ENCODE measurements around the gene RNF17.

The RNF17 gene

GRCh38 chr13:24863748-24864540, 100.0 kb downstream of the RNF17 start:
- no peak for DNase-seq

GRCh38 chr13:24864579-24864978, 100.6 kb downstream of the RNF17 start:
- no peak for DNase-seq

GRCh38 chr13:24865163-24865953, 101.4 kb downstream of the RNF17 start:
- DNase-seq, result no peak

- DNase-seq, result no peak
These were observed 102.5 kb downstream of the RNF17 start for GRCh38 chr13:24866488-24866887.

GRCh38 chr13:24868874-24869273, 104.9 kb downstream of the RNF17 start:
- DNase-seq, result no peak

GRCh38 chr13:24870380-24870760, 106.4 kb downstream of the RNF17 start:
- no peak for DNase-seq

- no peak for DNase-seq
These were observed 111.6 kb downstream of the RNF17 start for GRCh38 chr13:24875566-24875965.

GRCh38 chr13:24877531-24877930, 113.6 kb downstream of the RNF17 start:
- DNase-seq, result no peak

- DNase-seq, result no peak
These were observed 114.4 kb downstream of the RNF17 start for GRCh38 chr13:24878340-24878739.

- DNase-seq, result no peak
These were observed 118.7 kb downstream of the RNF17 start for GRCh38 chr13:24882665-24883064.

- DNase-seq, result no peak
These were observed 123.8 kb downstream of the RNF17 start for GRCh38 chr13:24887759-24888158.

- DNase-seq, result no peak
These were observed 124.4 kb downstream of the RNF17 start for GRCh38 chr13:24888291-24888931.

GRCh38 chr13:24890256-24890655, 126.3 kb downstream of the RNF17 start:
- no peak for DNase-seq

- no peak for DNase-seq
These were observed 127.6 kb downstream of the RNF17 start for GRCh38 chr13:24891476-24892108.

- no peak for DNase-seq
These were observed 128.9 kb downstream of the RNF17 start for GRCh38 chr13:24892829-24893228.

GRCh38 chr13:24893863-24894262, 129.9 kb downstream of the RNF17 start:
- DNase-seq, result no peak

- DNase-seq, result no peak
These were observed 130.5 kb downstream of the RNF17 start for GRCh38 chr13:24894277-24894971.

GRCh38 chr13:24894972-24895300, 131.0 kb downstream of the RNF17 start:
- DNase-seq, result no peak

GRCh38 chr13:24896061-24896460, 132.1 kb downstream of the RNF17 start:
- DNase-seq, result no peak

GRCh38 chr13:24897293-24897692, 133.3 kb downstream of the RNF17 start:
- DNase-seq, result no peak

- DNase-seq, result no peak
These were observed 135.6 kb downstream of the RNF17 start for GRCh38 chr13:24899601-24900000.

GRCh38 chr13:24900507-24900906, 136.5 kb downstream of the RNF17 start:
- DNase-seq, result no peak

GRCh38 chr13:24905242-24905641, 141.3 kb downstream of the RNF17 start:
- DNase-seq, result no peak
